ENCODE measurements around the gene CSRNP3. TPM values are rescaled to one million over a fixed set of nuclear protein-coding genes. Genes with fewer than 3 reads are reported as not detected.

Gene CSRNP3
- polyA plus RNA-seq, 1 experiment, result 0.25 TPM

- ChIA-PET POLR2A (no interaction called here), CTCF (no interaction called here)
- no peaks in the 10 kb centered on the region for H3K27me3 ChIP-seq (ENCODE audit: control insufficient read depth, insufficient read depth, low read length)
- no peaks in the 10 kb centered on the region for H3K9me3 ChIP-seq (ENCODE audit: control insufficient read depth, insufficient read depth, low read length)
- no peak for DNase-seq (ENCODE audit: low read depth, low spot score)
- no peak overlapping the region for H3K27ac ChIP-seq (ENCODE audit: low read depth, low read length)
- H3K4me3 ChIP-seq (ENCODE audit: low read depth, low read length), result no peak overlapping the region
- TF ChIP-seq CTCF (IDR thresholded peaks at IDR 0.05; ENCODE audit: low read depth, low read length), result no peak
Observed at GRCh38 chr2:165462443-165462842, 7.1 kb upstream of the CSRNP3 start.

- H3K4me3 ChIP-seq (ENCODE audit: low read depth, low read length), result no peak overlapping the region
- DNase-seq (ENCODE audit: low read depth, low spot score), result no peak
- ChIA-PET CTCF (no interaction called here), POLR2A (interaction anchor here (0.7 kb wide), 1 partner anchor 254 kb away, joined by 4 read pairs; no protein-coding TSS in a partner anchor)
- no peak overlapping the region for H3K27ac ChIP-seq (ENCODE audit: low read depth, low read length)
- H3K27me3 ChIP-seq (ENCODE audit: control insufficient read depth, insufficient read depth, low read length), result no peaks in the 10 kb centered on the region
- no peaks in the 10 kb centered on the region for H3K9me3 ChIP-seq (ENCODE audit: control insufficient read depth, insufficient read depth, low read length)
- TF ChIP-seq CTCF (IDR thresholded peaks at IDR 0.05; ENCODE audit: low read depth, low read length), result no peak
Observed at GRCh38 chr2:165466386-165466785, 3.1 kb upstream of the CSRNP3 start.

- CTCF ChIA-PET, result no interaction called here
- H3K4me3 ChIP-seq (ENCODE audit: low read depth, low read length), result no peak overlapping the region
- no peak overlapping the region for H3K27ac ChIP-seq (ENCODE audit: low read depth, low read length)
- no peak for TF ChIP-seq CTCF (IDR thresholded peaks at IDR 0.05; ENCODE audit: low read depth, low read length)
- H3K27me3 ChIP-seq (ENCODE audit: control insufficient read depth, insufficient read depth, low read length), result no peaks in the 10 kb centered on the region
- POLR2A ChIA-PET, result no interaction called here
- DNase-seq (ENCODE audit: low read depth, low spot score), result no peak
- no peaks in the 10 kb centered on the region for H3K9me3 ChIP-seq (ENCODE audit: control insufficient read depth, insufficient read depth, low read length)
Observed at GRCh38 chr2:165467921-165468320, 1.6 kb upstream of the CSRNP3 start.

- POLR2A ChIA-PET, result no interaction called here
- CTCF ChIA-PET, result interaction anchor here (0.9 to 1.9 kb wide), 4 partner anchors 8 to 404 kb away, joined by 3 to 5 read pairs (median 4); no protein-coding TSS in a partner anchor
- H3K27me3 ChIP-seq (ENCODE audit: control insufficient read depth, insufficient read depth, low read length), result no peaks in the 10 kb centered on the region
- H3K9me3 ChIP-seq (ENCODE audit: control insufficient read depth, insufficient read depth, low read length), result no peaks in the 10 kb centered on the region
- DNase-seq (ENCODE audit: low read depth, low spot score), result no peak
- no peak overlapping the region for H3K27ac ChIP-seq (ENCODE audit: low read depth, low read length)
- TF ChIP-seq CTCF (IDR thresholded peaks at IDR 0.05; ENCODE audit: low read depth, low read length), result no peak
- H3K4me3 ChIP-seq (ENCODE audit: low read depth, low read length), result no peak overlapping the region
Observed at GRCh38 chr2:165470361-165470760, 863 bp downstream of the CSRNP3 start.

GRCh38 chr2:165471349-165471950 lies 2.0 kb downstream of the CSRNP3 start:
- CTCF ChIA-PET, result no interaction called here
- Histone ChIP-seq H3K27me3 (ENCODE audit: control insufficient read depth, insufficient read depth, low read length) (no peaks in the 10 kb centered on the region), H3K9me3 (ENCODE audit: control insufficient read depth, insufficient read depth, low read length) (no peaks in the 10 kb centered on the region), H3K27ac (ENCODE audit: low read depth, low read length) (no peak overlapping the region), H3K4me3 (ENCODE audit: low read depth, low read length) (no peak overlapping the region)
- POLR2A ChIA-PET, result no interaction called here
- DNase-seq (ENCODE audit: low read depth, low spot score), result no peak
- TF ChIP-seq CTCF (IDR thresholded peaks at IDR 0.05; ENCODE audit: low read depth, low read length), result no peak
